ENCODE data around the gene DDX54. TPM values are rescaled to one million over a fixed set of nuclear protein-coding genes. Genes with fewer than 3 reads are reported as not detected.
"Not testable (repeated sequence)": the region's sequence is repeated elsewhere in the genome, so short reads cannot be mapped to it uniquely, and the experiment has no call there.

DDX54 gene
- total and polyA plus RNA-seq, 2 of the 8 experiments (the other 6 are each of a cell fraction or from before 2014, with no cell fraction given), result 64.9 to 113 TPM

GRCh38 chr12:113141716-113142115 lies 43.6 kb downstream of the DDX54 start:
- H2BK12ac ChIP-seq (ENCODE audit: low read depth, low read length); H3K23ac ChIP-seq (ENCODE audit: insufficient read length); H3K23me2 ChIP-seq (ENCODE audit: low read depth, low read length); H3K4me1 ChIP-seq (replicated peaks in 1 of 4; ENCODE audit: control insufficient read depth in 3 of 4, insufficient read depth in 4 of 4, low read length in 3 of 4); FAIRE-seq; H4K5ac ChIP-seq (ENCODE audit: insufficient read length, low read depth, low read length); H3K27me3 ChIP-seq (replicated peaks in 1 of 4; ENCODE audit: control insufficient read depth in 3 of 4, extremely low read depth in 1 of 4, insufficient read depth in 3 of 4, low read length in 3 of 4); H3K4ac ChIP-seq (replicated peaks; ENCODE audit: insufficient read length, low read depth, low read length); H3K9me3 ChIP-seq (ENCODE audit: insufficient read depth in 2 of 2, low read depth in 1 of 2, low read length in 1 of 2); POLR2A ChIA-PET (ENCODE audit: partially characterized antibody); H4K91ac ChIP-seq (replicated peaks; ENCODE audit: insufficient read length, low read length); H2BK5ac ChIP-seq (ENCODE audit: low read depth, low read length); DNase-seq (ENCODE audit: low read depth in 1 of 2, low spot score in 2 of 2); H2BK120ac ChIP-seq (replicated peaks; ENCODE audit: low read depth, low read length); H3K27ac ChIP-seq (ENCODE audit: low read depth, low read length); H3K18ac ChIP-seq (ENCODE audit: extremely low read depth, low read length); H2BK20ac ChIP-seq (ENCODE audit: low read length); H3K56ac ChIP-seq (replicated peaks; ENCODE audit: insufficient read length, low read depth, low read length); H3K9ac ChIP-seq (replicated peaks in 1 of 4; ENCODE audit: extremely low read depth in 1 of 4, low read depth in 3 of 4, low read length in 3 of 4); H2BK15ac ChIP-seq (ENCODE audit: low read length); H2AFZ ChIP-seq (ENCODE audit: low read length); H3K79me1 ChIP-seq (ENCODE audit: low read depth, low read length); H2AK5ac ChIP-seq (ENCODE audit: low read depth, low read length); H4K20me1 ChIP-seq (replicated peaks in 1 of 2; ENCODE audit: control insufficient read depth in 1 of 2, insufficient read depth in 2 of 2, low read length in 2 of 2); H3K36me3 ChIP-seq (ENCODE audit: control insufficient read depth in 2 of 4, insufficient read depth in 4 of 4, low read length in 3 of 4); H4K8ac ChIP-seq (ENCODE audit: extremely low read depth, insufficient read depth, low read length); H3K79me2 ChIP-seq (ENCODE audit: control insufficient read depth in 1 of 2, insufficient read depth in 2 of 2, low read length in 2 of 2); H3K14ac ChIP-seq (ENCODE audit: insufficient read length); H3K4me2 ChIP-seq (ENCODE audit: insufficient read depth in 1 of 2, low read depth in 2 of 2, low read length in 2 of 2); H3K4me3 ChIP-seq (ENCODE audit: extremely low read depth in 1 of 4, insufficient read depth in 2 of 4, low read depth in 3 of 4, low read length in 4 of 4): not testable (repeated sequence)
- WGBS, 2 experiments (ENCODE audit: extremely low coverage in 1 of 2, insufficient coverage in 1 of 2, insufficient read length in 1 of 2, insufficient replicate concordance in 2 of 2, low coverage in 1 of 2, low lambda C conversion rate in 2 of 2, missing lambda C conversion rate in 1 of 2), result 94% methylated on average over 3 of the region's 3 CpGs; no CpG with 5 or more reads in 1 of the 2 experiments
- CTCF ChIA-PET (ENCODE audit: partially characterized antibody), result interaction anchor here (0.7 to 1.8 kb wide), 3 partner anchors 11 to 93 kb away, joined by 3 to 4 read pairs (median 4); no protein-coding TSS in a partner anchor
